Fibroblast of mammary gland (primary cell): ENCODE measurements around the gene CD248.

Source experiments
- DNase-seq: peaks from one replicate; pipeline ENCODE4 v3.0.0-alpha.2; 2010; ENCODE audit warnings: low read depth
- H3K4me3 ChIP-seq: 2 replicates; pipeline ENCODE4 v1.5.1; 2011; ENCODE audit warnings: low read depth, mild to moderate bottlenecking, low read length, moderate library complexity; ENCODE audit not compliant: control insufficient read depth
- TF ChIP-seq, protein P1 (sequence below): conservative IDR thresholded peaks from 2 replicates; pipeline ENCODE4 v1.5.1; 2011; ENCODE audit warnings: low read depth, low read length, inconsistent platforms; ENCODE audit not compliant: control insufficient read depth, insufficient read depth

The CD248 gene

DNA sequence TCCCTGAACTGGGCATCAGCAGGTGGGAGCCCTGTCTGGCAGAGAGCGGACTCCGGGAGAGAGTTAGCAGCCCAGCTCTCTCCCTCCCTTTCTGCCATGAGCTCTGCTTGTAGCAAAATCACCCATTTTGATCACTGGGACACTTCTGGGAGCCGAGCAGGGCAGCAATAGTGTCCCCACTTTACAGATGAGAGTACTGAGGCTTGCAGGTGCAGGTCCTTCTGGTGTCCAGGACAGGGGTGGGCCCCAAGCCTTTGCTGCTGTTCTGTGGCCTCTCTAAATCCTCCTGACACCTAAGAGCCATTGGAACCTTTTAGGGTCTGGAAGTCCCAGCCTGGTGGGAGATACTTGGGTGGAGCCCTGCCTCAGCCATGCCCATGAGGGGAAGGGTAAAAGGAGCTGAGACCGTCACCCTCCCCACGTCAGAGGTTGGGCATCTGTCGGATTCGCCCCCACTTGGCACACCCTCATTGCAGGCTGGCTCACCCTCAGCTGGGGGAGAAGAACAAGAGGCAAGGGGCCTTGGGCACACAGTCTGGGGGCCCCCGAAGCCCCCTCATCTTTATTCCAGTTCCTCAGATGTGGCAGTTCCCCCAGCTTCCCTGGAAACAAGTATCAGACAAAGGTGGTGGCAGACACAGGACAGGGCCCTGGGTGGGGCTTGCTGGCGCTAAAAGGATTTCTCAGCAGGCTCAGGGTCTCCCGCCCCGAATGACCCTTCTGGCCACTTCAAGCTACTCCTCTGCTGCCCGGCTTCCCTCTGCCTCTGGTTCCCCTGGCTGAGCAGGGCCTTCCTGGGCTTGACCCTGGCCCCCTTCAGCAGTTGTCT, 14.9 kb upstream of the CD248 start:
- H3K4me3 ChIP-seq, result no peak overlapping the region
- no peak for DNase-seq
- TF ChIP-seq, protein P1, sequence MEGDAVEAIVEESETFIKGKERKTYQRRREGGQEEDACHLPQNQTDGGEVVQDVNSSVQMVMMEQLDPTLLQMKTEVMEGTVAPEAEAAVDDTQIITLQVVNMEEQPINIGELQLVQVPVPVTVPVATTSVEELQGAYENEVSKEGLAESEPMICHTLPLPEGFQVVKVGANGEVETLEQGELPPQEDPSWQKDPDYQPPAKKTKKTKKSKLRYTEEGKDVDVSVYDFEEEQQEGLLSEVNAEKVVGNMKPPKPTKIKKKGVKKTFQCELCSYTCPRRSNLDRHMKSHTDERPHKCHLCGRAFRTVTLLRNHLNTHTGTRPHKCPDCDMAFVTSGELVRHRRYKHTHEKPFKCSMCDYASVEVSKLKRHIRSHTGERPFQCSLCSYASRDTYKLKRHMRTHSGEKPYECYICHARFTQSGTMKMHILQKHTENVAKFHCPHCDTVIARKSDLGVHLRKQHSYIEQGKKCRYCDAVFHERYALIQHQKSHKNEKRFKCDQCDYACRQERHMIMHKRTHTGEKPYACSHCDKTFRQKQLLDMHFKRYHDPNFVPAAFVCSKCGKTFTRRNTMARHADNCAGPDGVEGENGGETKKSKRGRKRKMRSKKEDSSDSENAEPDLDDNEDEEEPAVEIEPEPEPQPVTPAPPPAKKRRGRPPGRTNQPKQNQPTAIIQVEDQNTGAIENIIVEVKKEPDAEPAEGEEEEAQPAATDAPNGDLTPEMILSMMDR, result no peak

DNA sequence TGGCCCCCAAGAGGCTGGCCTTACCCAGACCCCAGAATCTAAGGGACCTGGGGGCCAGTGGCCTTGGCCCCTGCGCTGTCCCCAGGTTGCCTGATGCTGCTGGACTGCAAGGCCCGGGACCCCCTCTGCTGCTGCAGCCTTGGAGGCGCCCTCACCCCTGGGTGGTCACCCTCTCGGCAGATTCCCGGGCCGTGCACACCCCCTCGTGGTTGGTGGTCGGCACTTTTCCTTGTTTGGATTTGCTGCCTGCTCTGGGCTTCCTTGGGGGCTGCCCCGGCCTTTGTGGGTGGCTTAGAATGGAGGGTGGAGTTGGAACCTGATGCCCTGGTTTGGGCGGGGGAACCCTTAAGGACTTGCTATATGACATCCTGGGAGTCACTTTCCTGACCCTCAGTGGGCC, 14.1 kb upstream of the CD248 start:
- TF ChIP-seq, protein P1, result no peak
- no peak overlapping the region for H3K4me3 ChIP-seq
- DNase-seq, result no peak

DNA sequence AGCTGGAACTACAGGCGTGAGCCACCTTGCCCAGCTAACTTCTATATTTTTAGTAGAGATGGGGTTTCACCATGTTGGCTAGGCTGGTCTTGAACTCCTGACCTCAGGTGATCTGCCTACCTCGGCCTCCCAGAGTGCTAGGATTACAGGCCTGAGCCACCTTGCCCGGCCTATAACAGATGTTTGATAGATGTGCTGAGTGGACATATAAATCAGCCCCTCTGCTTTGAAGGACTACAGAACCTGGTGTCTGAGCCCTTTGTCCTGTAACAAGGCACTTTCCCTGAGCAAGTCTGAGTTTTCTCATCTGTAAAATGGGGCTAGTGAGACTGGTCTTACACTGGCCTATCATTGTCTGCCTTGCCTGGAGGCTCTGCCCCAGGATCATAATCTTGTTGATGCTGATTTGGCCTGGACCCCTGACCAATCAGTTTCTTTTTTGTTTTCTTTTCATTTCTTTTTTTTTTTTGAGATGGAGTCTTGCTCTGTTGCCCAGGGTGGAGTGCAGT, 12.4 kb upstream of the CD248 start:
- TF ChIP-seq, protein P1, result no peak
- DNase-seq, result no peak
- no peak overlapping the region for H3K4me3 ChIP-seq

DNA sequence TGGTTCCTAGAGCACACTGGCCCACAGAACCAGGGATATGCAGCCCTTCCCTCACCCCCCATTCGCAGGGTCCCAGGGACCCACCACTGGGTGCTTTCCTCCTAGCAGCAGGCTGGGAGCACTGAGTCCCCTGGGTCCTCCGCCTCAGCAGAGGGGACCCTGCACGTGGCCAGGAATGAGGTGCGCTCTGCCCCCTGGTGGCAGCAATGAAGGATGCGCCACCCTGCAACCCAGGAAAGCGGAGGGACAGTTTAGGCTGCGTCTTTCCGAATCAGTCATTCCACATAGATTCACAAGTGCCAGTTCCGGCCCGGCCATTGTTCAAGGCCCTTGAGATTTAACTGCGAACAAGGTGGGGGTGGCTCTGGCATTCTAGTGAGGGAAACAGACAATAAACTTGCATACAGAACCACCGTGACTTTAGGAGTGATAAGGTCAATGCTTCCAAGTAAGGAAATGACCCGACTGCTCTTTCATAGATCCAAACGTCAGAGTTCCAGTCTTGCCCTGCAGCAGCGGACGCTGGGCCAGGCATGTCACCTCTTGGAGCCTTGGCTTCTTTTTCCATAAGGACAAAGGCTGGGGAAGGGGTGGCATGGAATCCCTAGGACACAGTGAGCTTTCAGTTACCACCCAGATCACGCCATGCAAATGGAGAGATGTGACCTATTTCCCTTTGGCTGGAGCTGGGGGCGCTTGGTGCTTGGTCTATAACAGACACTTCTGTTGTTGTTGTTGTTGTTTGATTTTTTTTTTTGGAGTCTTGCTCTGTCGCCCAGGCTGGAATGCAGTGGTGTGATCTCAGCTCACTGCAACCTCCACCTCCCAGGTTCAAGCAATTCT, 11.7 kb upstream of the CD248 start:
- H3K4me3 ChIP-seq, result no peak overlapping the region
- peak; percentile 71 for DNase-seq
- TF ChIP-seq, protein P1, result peak; percentile 84

DNA sequence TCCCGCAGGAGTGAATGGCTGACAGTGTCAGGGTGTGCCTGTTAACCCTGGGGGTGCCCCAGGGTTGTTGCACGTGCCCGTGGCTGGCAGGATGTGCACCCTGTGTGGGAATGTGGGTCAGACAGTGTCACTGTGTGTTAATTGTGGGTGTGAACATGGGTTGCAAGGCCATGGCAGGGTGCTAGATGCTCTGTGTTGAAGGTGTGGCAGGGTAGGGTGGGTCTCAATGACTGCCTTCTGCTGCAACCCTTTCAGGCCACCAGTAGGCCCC, 11.1 kb upstream of the CD248 start:
- H3K4me3 ChIP-seq, result no peak overlapping the region
- TF ChIP-seq, protein P1, result no peak
- DNase-seq, result no peak

DNA sequence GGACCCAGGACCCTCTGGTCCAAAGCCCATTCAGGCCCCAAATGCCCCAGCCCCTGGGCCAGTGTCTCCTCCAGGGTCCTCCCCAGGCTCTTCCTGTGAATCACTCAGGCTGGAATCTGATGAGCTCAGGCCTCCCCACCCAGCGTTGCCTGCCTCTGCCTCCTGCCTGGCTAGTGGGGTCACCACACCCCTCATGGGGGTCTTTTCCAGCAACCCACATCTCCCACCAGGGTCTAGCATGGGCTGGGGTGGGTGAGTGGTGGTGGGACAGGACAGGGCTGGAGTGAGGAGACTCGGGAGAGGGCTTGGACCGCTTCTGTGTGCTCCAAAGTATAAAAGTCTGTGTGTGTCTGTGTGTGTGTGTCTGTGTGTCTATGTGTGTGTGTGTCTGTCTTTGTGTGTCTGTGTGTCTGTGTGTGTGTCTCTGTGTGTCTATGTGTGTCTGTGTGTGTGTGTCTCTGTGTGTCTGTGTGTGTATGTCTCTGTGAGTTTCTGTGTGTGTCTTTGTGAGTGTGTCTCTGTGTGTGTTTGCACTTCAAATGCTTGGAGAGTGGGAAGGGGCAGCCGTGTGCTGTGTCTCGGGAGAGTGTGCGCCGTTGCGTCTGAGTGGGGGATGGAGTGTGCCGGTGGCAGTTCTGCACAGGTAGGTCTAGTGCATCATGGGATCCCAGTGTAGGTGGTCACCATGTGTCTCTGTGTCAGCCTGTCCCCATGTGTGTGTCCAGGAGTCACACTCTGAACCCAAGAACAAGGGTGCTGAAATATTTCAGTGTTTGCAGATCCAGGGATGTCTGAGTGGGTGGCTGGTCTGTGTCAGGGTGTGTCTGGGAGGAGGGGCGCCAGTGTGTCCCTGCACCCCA, 10.6 kb upstream of the CD248 start:
- no peak overlapping the region for H3K4me3 ChIP-seq
- peak; percentile 67 for DNase-seq
- TF ChIP-seq, protein P1, result peak; percentile 9
